ENCODE measurements around the gene ARHGAP32.

GRCh38 chr11:128948583-128948982 lies 243.5 kb downstream of the ARHGAP32 start:
- peak; percentile 52 for TF ChIP-seq CTCF (IDR thresholded peaks at IDR 0.05; ENCODE audit: low read depth, low read length)
- TF ChIP-seq EZH2phosphoT487 (IDR thresholded peaks at IDR 0.05; ENCODE audit: low read depth) = no peak
